ENCODE measurements around the gene CHRDL2. TPM values are rescaled to one million over a fixed set of nuclear protein-coding genes. Genes with fewer than 3 reads are reported as not detected.

CHRDL2 gene
- total RNA-seq, 1 donor from 2014 or later: not detected

DNA sequence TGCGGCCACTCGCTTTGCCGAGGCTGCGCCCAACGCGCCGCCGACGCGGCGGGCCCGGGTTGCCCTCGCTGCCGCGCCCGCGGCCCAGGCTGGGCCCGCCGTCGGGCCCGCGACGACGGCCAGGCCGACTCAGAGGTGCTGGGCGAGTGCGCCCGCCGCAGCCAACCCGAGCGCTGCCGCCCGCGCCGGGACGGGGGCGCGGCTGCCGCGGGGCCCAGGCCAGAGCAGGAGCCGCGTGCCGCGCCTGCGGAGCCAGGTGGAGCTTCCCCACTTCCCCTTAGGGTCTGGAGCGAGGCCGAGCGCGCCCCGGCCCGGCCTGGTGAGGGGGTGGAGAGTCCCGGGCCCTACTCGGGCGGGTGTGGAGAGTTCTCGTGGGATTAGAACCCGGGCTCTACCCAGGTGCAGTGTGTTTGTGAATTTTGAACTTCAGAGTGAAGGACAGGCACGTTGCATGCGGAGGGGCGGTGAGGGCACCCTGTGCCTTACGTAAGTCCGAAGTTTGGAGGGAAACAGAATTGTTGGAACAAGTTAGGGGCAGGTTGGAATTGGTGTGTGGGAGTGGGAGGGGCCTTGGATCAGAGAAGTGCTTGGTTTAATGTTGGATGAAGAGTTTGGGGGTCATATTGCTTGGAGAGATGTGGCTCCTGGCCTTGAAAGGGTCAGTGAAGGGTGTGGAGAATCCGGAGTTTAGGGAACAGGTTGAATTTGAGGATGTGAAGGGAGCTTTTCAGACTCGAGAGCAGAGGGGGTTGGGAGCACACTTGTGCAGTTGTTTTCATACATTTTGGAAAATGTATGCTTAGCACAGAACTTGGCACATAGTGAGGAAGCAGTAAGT, 18.1 kb upstream of the CHRDL2 start:
- intact Hi-C loops (cut with micrococcal nuclease): loop anchor here (2.0 kb wide), 3 partner anchors 157 to 767 kb away; partner anchors contain the start of genes C2CD3, POLD3, PPME1 and UCP2

DNA sequence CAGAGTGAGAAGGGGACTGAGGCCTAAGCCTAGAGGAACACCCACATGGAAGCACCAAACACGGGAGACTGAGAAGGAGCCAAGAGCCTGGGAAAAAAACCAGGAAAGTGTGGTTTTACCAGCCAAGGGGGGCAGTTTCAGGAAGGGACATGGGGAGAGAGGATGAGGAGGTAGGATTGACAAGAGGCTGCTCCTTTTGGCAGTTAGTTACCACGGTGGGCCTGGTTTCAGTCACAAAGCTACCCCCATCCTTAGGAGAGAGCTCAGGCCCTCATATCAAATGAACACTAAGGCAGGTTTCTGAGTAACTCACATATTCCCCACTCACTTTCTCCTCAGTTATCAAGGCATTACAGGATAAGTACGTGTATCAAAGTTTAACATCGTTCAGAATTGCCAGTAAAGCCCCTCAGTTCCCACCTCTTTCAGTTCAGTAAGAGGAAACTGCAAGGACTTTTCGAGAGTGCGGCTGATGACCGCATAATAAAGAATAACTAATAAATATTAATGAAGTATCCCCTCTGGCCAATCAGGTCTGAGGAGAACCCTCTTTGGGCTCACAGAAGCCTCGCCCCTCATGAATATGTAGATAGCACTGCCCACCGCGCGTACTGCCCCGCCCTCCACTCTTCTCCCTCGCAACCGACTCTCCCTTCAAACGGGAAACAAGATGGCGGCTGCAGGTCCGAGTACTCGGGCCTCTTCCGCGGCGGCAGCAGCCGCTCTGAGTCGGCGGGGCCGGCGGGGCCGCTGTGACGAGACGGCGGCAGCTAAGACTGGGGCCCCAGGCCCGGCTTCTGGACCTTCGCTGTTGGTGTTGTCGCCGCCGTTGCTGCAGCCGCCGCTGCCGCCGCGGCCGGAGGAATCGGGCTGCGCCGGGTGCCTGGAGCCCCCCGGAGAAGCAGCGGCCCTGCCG, 17.2 kb upstream of the CHRDL2 start, which contains the start of gene RNF169:
Gene RNF169 (plus strand): TSS at position 639 of the 916 bp plus-strand sequence. CDS start 32 bp downstream, at position 671.
- intact Hi-C loops (cut with micrococcal nuclease): loop anchor here (1.0 to 2.0 kb wide), 9 partner anchors 9 to 969 kb away; partner anchors contain the start of genes C2CD3, LIPT2, NEU3 and PGM2L1

DNA sequence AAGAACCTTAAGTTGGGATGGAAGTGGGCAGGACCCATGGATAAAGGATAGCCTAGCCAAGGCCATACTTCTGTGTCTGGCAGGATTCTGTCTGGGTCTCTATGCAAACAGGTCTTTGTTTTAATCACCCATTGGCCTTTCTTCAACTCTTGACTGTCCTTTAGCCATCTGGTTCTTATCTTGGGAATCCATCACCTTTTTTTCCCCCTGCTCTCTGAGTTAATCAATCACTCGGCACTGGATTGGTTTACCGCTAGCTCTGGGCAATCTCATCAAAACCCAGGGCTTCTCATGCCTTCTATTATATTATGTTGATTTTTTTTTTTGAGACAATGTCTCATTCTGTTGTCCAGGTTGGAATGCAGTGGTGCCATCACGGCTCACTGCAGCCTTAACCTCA, 15.6 kb upstream of the CHRDL2 start:
- intact Hi-C loops (cut with micrococcal nuclease): no loop called here

DNA sequence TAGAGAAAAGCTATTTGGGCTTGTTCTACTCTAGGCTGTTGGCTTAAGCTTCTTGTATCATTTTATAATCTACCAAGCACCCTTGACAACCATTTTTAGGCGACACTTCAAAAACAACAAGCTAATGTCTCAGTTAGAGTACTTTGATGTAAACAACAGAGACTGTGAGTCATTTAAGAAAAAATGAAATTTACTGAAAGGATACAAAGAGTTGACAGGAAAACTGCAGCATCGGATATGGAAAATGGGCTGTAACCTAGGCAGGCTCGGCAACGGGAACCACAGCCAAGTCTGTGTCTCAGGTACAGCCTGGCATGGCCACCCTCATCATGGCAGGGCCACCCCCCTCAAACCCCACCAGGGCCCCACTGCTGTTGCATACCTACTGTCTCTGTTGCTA, 13.1 kb upstream of the CHRDL2 start:
- intact Hi-C loops (cut with micrococcal nuclease): no loop called here

DNA sequence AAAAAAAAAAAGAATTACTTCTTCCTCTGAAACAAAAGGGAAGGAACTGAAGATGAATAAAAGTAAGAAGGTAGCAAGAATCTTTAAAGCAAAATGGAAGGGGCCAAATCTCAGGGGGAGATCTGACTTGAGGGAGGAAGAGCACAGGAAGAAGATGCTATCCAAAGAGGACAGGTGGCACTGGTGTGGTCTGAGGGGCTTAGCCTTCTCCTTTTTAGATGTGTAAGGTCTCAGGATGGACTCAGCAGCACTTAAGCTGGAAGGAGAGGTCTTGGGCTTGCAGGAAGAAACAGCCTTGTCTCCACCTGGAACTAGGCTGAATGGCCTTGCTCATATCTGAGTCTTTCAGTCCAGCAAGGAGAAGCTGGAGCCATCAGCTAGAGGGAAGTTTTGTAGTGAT, 12.4 kb upstream of the CHRDL2 start:
- intact Hi-C loops (cut with micrococcal nuclease): no loop called here

DNA sequence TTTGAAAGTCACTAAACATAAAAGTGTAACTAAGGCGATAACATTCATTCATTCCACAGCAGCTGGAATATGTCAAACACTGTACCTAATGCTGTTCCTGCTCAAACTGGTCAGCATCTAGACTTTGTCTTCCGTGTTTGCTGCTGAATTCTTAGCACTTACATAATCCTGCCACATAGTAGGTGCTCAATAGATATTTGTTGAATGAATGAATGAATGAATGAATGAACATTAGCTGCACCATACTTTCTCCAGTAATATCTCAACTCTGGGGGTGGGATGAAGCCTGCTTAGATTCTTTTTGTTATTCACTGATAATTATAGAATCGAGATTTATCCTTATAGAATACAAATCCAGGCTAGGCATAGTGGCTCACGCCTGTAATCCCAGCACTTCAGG, 10.8 kb upstream of the CHRDL2 start:
- intact Hi-C loops (cut with micrococcal nuclease): no loop called here

DNA sequence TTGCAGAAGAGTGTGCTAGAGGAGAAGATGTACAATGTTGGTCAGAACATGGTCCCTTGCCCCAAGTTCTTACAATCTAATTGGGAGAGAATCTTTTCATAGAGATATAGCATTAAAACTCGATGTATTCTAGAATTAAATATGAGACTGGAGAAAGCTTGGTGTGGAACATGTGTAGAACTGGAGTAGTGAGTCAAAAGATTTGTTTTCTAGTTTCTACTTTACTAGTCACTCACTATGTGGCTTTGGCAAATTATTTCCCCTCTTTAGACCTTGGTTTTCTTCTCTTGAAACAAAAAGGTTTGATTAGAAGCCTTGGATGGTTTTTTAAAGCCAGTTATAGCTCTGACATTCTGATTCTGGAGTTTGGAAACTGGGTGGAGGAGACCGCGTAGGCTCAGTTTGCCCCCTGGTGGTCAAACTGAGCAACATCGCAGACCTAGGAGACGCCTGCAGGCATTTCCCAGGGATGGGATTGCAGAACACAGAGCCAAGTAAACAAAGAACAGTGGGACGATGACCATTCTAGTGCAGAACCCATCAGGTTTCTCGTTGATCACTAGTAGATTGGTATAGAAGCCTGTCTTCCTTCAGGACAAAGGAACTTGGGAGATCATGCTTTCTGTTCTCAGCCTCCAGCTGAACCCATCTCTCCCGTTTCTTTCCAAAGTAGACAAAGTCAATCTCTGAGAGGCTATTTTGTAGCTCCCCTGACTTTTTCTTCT, 8.5 kb upstream of the CHRDL2 start:
- intact Hi-C loops (cut with micrococcal nuclease): loop anchor here (1.0 kb wide), 2 partner anchors 9 to 37 kb away; partner anchors contain the start of gene RNF169

DNA sequence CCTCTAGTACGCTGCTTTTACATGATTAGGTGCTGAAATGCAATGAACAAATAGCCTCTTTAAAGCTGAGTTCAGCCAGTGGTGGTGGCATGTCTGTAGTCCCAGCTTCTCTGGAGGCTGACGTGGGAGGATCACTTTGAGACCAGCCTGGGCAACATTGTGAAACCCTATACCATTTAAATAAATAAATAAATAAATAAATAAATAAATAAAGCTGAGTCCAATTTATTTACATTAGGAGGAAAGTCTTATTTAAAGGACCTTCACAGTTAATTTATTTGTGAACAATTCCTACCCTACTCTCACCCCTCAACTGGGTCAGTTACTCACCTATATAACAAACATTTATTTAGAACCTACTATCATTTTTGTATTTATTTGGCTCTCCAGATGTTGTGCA, 4.8 kb upstream of the CHRDL2 start:
- intact Hi-C loops (cut with micrococcal nuclease): no loop called here

DNA sequence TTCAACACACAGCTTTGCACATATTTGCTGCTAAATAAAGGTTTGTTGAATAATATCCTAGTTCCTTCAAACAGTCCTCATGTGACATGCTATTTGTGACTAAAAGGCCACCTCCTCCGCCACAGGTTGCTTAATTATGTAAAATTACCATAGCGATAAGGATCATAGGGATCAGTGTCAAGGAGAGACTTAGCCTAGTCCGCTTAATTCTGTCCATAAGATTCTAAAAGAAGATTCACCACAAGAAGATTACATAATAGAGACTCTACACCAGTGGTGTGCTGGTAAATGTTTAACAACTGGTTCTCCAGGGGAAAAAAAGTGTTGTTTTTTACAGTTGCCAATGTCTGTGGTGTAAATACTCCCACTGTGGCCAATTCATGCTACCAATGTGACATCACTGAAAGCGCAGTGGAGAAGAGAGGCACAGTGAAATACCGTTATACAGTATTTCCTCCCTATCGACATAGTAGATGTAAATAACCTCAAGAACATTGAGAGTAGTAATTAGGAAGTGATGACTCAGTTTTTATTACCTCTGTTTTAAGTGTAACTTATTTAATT, 4.2 kb upstream of the CHRDL2 start:
- intact Hi-C loops (cut with micrococcal nuclease): no loop called here

DNA sequence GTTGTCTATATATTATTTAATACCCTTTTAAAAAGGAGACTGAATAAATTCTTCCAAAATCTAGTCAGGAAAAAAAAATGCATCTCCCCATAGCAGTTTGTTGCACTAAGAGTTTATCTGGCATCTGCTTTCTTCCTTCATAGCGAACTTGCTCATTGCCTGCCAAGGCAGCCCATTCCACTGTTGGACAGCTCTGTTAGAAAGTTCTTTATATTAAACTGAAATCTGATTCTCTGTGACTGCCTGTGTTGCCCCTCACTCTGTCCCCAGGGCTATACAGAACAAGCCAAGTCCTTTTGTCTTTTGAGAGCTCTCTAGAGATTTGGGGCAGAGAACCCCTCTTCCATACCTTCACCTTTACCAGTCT, 3.3 kb upstream of the CHRDL2 start:
- intact Hi-C loops (cut with micrococcal nuclease): no loop called here

DNA sequence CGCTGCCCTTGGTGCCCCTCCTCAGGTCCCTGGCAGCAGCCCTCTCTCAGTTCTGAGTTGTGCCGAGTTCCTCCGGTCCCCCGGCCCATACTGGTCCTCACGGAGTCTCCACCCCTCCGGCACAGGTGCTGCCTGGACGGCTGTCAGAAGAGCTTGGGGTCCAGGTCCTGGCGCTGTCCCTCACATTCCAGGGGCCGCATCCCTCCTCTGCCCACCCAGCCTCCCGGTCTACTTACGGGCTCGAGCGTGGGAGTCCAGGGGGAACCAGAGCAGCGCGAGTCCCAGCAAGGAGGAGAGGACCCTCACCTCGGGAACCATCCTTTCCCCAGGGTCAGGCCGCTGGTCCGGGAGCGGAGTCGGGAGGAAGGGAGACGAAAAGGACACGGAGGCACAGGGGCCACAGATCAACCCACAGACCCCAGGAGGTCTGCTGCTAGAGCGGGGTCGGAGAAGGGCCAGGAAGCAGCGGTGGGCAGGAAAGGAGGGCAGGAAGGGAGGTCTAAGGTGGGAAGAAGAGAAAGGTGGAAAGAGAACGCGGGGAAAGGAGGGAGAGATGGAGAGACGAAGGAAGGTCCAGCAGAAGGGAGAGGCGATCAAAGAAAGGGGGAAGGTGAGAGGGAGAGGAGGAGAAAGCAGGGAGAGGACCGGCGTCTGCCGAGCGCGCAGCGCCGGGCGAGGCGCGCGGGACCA, 510 bp downstream of the CHRDL2 start:
- intact Hi-C loops (cut with micrococcal nuclease): no loop called here

DNA sequence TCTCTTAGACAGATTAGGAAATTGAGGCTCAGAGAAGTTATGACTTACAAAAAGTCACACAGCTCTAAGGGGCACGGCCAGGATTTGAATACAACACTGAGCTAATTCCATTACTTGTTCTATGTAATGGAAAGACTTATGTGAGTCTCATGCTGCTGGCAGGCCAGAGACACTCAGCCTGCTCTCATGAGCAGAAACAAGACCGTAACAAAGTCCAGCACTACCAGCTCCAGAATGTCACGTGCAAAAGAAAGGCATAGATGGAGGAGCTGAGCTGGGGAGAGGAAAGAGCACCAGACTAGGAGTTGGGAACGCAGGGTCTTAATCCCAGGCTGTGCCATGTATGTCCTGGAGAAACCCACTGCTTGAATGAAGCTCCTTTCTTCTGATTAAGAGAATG, 1.8 kb downstream of the CHRDL2 start:
- intact Hi-C loops (cut with micrococcal nuclease): no loop called here

DNA sequence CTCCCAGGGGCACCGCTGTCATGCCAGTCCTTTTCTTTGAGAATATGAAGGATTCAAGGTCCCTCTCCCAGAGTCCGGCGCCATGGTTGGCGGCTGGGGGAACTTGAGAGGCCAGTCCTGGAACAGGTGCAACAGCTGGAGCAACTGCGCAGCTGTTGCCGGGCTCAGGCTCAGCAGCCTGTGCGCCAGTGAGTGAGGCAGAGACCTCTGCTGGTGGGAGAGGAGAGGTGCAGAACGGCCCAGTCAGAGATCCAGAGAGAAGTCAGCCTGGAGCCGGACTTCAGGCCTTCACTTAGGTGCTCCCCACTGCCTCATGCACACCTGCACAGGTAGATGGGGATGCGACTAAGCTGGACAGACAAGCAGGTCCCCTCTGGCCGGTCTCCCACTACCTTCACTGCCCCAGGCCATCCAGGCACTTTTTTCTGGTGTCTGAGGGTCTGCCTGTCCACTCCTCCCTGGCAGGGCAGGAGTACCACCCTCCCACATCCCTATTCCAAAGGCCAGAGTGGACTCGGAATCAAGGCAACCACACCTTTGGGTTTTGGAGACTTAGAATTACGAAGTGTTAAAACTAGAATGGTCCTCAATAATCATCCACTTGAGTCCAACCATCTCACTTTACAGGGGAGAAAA, 4.6 kb downstream of the CHRDL2 start:
- intact Hi-C loops (cut with micrococcal nuclease): loop anchor here (1.0 kb wide), 2 partner anchors 24 to 273 kb away; no protein-coding TSS in a partner anchor

DNA sequence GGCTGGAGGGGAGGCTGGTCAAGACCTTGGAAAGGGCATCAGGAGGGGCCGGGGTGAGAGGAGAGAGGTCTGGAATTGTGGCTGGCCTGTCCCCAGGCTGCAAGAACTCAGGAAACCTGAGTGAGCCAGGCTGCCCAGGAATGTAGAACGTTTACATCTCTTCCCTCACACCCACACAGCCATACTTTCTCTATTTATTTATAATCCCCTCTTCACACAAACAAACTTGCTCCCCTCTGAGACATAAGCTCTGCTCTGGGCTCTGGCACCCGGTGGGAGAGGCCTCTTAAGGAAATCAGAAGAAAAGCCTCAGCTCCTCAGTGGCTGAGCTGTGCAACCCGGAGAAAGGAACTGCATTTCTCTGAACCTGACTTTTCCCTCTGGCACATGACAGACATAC, 5.5 kb downstream of the CHRDL2 start:
- intact Hi-C loops (cut with micrococcal nuclease): loop anchor here (1.0 kb wide), 2 partner anchors 23 to 272 kb away; no protein-coding TSS in a partner anchor

DNA sequence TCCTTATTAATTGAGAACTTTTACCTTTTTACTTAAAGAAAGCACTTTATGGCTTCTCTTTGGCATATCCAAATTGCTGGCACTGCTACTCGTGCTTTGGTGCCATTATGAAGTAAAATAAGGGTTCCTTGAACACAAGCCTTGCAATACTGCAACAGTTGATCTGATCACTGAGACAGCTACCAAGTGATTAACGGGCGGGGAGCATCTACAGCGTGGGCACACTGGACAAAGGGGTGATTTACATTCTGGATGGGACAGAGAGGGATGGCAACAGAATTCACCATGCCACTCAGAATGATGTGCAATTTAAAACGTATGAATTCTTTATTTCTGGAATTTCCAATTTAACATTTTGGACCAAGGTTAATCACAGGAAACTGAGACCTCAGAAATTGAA, 7.7 kb downstream of the CHRDL2 start:
- intact Hi-C loops (cut with micrococcal nuclease): no loop called here

DNA sequence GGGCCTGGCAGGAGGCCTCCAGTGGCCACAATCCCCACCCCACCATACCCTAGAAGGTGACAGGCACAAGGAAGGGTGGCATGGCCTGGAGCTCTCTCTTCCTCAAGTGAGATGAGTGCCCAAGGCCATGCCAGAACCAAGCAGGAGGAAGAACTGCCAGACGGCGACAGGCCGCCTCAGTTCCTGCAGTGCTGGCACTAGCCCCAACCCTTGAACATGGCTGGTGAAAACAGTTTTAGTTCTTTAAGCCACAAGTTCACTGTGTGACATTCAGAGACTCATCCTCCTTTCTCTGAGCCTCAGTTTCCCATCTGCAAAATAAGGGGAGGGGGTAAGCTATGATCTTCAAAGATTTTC, 9.8 kb downstream of the CHRDL2 start:
- intact Hi-C loops (cut with micrococcal nuclease): no loop called here

DNA sequence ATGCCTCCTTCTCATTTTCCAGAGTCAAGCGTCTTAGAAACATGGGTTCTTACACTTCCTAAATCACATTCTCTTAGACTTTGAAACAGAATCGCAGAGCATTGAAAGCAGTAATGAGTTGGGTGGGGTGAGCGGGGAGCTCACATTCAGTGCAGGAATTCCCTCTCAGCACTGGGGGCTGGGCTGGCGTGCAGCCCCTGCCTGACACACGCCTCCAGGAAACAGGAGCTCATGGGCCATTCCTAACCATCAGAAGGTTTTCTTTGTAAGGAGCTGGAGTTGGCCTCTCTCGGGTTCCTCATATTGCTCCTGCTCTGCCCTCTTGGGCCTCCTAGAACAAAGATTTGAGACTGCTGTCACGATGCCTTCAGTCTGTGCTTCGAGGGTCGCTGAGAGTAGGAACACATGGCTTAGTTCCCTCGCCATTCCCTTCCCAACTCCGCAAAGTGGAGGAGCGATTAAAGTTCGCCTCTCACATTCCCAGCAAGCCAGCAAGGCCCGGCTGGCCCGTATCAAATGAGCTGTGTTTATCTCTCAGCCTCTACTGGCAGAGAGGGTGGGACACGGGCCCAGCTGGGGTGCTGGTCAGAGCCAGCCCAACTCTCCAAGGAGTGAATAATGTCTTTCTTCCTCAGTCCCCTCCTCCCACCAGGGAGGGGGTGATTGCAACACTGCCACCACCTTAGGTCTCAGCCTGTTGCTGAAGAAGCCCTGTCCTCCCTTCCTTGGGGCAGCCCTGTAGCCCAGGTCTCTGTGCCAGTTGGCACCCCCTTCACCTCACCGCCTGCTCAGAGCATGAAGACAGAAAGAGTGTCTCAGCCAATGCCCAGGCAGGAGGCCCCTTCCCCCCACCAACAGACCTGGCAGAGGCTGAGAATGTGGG, 10.4 kb downstream of the CHRDL2 start:
- intact Hi-C loops (cut with micrococcal nuclease): no loop called here

DNA sequence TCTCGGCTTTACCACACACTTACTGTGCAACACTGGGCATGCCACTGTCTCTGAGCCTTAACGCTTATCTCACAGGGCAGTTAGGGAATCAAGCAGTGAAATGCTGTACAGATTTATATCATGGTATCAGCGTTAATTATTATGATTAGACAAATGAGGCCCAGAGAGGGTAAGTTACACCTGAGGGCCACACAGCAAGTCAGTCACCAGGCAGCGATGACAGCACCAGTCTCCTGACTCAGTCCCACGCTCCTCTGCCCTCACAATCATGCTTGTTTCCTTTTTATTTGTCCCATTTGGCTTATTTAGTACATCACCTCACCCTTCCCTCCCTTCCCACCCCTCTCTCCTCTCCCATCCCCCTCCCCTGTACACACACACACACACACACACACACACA, 12.2 kb downstream of the CHRDL2 start:
- intact Hi-C loops (cut with micrococcal nuclease): no loop called here

Data from T-helper 1 cell treated with Interleukin-12 subunit alpha and Interleukin-12 subunit beta and Interleukin-4 antibody, amounts not matched to agents 30 ng/mL and 1 ng/mL, for 36 hours (primary cell).